HepG2 (cell line): Measurements from ENCODE around the gene ARVCF. TPM values are rescaled to one million over a fixed set of nuclear protein-coding genes. Genes with fewer than 3 reads are reported as not detected.

Experiments
- ATAC-seq: fragments of 200-7000 bp; cut with Tn5 transposase; 3 replicates; pipeline ENCODE4 v1.9.1; 2020; ENCODE audit warnings: mild to moderate bottlenecking, moderate library complexity
- BruUV-seq: library from RNA; stranded (reverse); fragments of 400-500 nt; replicated peaks from 2 replicates; lab custom pipeline; 2021; lab: Mats Ljungman, UMichigan
- CTCF ChIA-PET: fragments of 300-600 bp; formaldehyde crosslinking; extraction: SDS; loops from one replicate; lab custom pipeline; 2021; ENCODE audit warnings: low total read pairs, inconsistent platforms, low intra/inter-chr PET ratio; lab: Yijun Ruan, JAX
- POLR2A ChIA-PET: fragments of 350-600 bp; sonication (Branson Sonifier 250); formaldehyde crosslinking; loops from one replicate; lab custom pipeline; 2020; ENCODE audit warnings: antibody characterized with exemption, inconsistent platforms; lab: Yijun Ruan, JAX
- DNase-seq: peaks from one replicate; pipeline ENCODE4 v3.0.0-alpha.2; 2015; ENCODE audit warnings: low spot score
- FAIRE-seq: peaks from 3 replicates; lab custom pipeline; 2011; peaks lifted over from hg19 to GRCh38; lab: Jason Lieb, UNC
- H2AFZ ChIP-seq: one replicate; pipeline ENCODE4 v1.6.1; 2011; ENCODE audit warnings: low read length, inconsistent platforms
- H3K27ac ChIP-seq: fragments of 300-600 bp; 3 replicates; pipeline ENCODE4 v1.8.0; 2011; ENCODE audit warnings: mixed run types, mild to moderate bottlenecking, mixed read lengths, low read length, inconsistent platforms; ENCODE audit not compliant: insufficient read depth; ENCODE audit errors: extremely low read length
- H3K27me3 ChIP-seq, 2 experiments: fragments of 200-600 bp in 1 of 2; 2 replicates in 1 of 2; 3 replicates in 1 of 2; pipeline versions ENCODE4 v1.6.0 to v1.8.0; 2011; ENCODE audit warnings: low read length in 2 of 2, mild to moderate bottlenecking in 2 of 2, moderate library complexity in 2 of 2, inconsistent platforms in 1 of 2; ENCODE audit not compliant: insufficient read depth in 2 of 2, control insufficient read depth in 1 of 2
- H3K36me3 ChIP-seq, 2 experiments: fragments of 200-600 bp in 1 of 2; replicated peaks in 1 of 2; 2 replicates in 1 of 2; 3 replicates in 1 of 2; pipeline versions ENCODE4 v1.5.1 to v1.8.0; 2011; ENCODE audit warnings: low read length in 2 of 2, inconsistent platforms in 1 of 2; ENCODE audit not compliant: insufficient read depth in 2 of 2, control insufficient read depth in 1 of 2
- H3K4me1 ChIP-seq: 2 replicates; pipeline ENCODE4 v1.5.1; 2012; ENCODE audit warnings: low read length, inconsistent platforms; ENCODE audit not compliant: insufficient read depth
- H3K4me2 ChIP-seq: 2 replicates; pipeline ENCODE4 v1.6.0; 2011; ENCODE audit warnings: low read depth, low read length, inconsistent platforms
- H3K4me3 ChIP-seq, 3 experiments: fragments of 200-600 bp in 1 of 3; sonication (generic), shearing (Covaris generic) in 1 of 3; replicated peaks in 1 of 3; 2 replicates each; pipeline ENCODE4 v1.5.1; 2011 to 2016; ENCODE audit warnings: low read length in 3 of 3, inconsistent platforms in 2 of 3, low read depth in 2 of 3, mild to moderate bottlenecking in 2 of 3, control low read depth in 1 of 3, mixed read lengths in 1 of 3; ENCODE audit not compliant: insufficient read depth in 1 of 3
- H3K79me2 ChIP-seq: one replicate; pipeline ENCODE4 v1.6.1; 2011; ENCODE audit warnings: low read length, inconsistent platforms; ENCODE audit not compliant: insufficient read depth
- H3K9ac ChIP-seq: 2 replicates; pipeline ENCODE4 v1.6.0; 2011; ENCODE audit warnings: mild to moderate bottlenecking, low read depth, low read length, inconsistent platforms; ENCODE audit not compliant: insufficient read depth
- H3K9me3 ChIP-seq: 2 replicates; pipeline ENCODE4 v1.5.1; 2012; ENCODE audit warnings: mild to moderate bottlenecking, low read length
- H4K20me1 ChIP-seq: 2 replicates; pipeline ENCODE4 v1.6.0; 2011; ENCODE audit warnings: inconsistent platforms, mild to moderate bottlenecking, low read length, moderate library complexity; ENCODE audit not compliant: insufficient read depth
- ATF7 ChIP-seq, 2 experiments: fragments of 450-650 bp in 1 of 2; sonication (generic) in 1 of 2; formaldehyde crosslinking in 1 of 2; IDR thresholded peaks; 2 replicates each; pipeline versions ENCODE4 v1.4.0 to v1.6.1; 2016 to 2020; ENCODE audit warnings: antibody characterized with exemption in 1 of 2, mild to moderate bottlenecking in 1 of 2, missing genetic modification reagents in 1 of 2
- JDP2 ChIP-seq: sonication (generic); formaldehyde crosslinking; IDR thresholded peaks from 2 replicates; pipeline ENCODE4 v1.8.1; 2022; ENCODE audit warnings: missing genetic modification reagents, borderline replicate concordance
- KDM3A ChIP-seq: IDR thresholded peaks from 2 replicates; pipeline ENCODE4 v1.6.1; 2018; ENCODE audit warnings: low read depth, missing compliant biosample characterization
- RFX5 ChIP-seq: IDR thresholded peaks from 2 replicates; pipeline ENCODE4 v1.6.1; 2011; ENCODE audit warnings: low read depth, low read length, improper control_type of control experiment
- SP2 ChIP-seq: sonication (generic); formaldehyde crosslinking; IDR thresholded peaks from 2 replicates; pipeline ENCODE4 v1.5.1; 2020; ENCODE audit warnings: mild to moderate bottlenecking, missing genetic modification reagents
- ZNF354B ChIP-seq: sonication (generic); formaldehyde crosslinking; IDR thresholded peaks from 2 replicates; pipeline ENCODE4 v1.8.0; 2022; ENCODE audit warnings: mild to moderate bottlenecking, missing genetic modification reagents
- WGBS: methylation state at CpG from one replicate; pipeline ENCODE4 v1.1.6; 2017; ENCODE audit warnings: low lambda C conversion rate; 5-methylcytosine and 5-hydroxymethylcytosine counted together
- in situ Hi-C: cut with HindIII; loops from 2 replicates; pipeline ENCODE4 v1.10.0; 2017; ENCODE audit warnings: low pct_unique_long_range_greater_than_20kb; ENCODE audit not compliant: extremely low pct_ligation_motif_present
- intact Hi-C: fragments of 100-400 bp; cut with micrococcal nuclease; formaldehyde crosslinking; loops from one replicate; pipeline ENCODE4 v1.10.0; 2022; ENCODE audit not compliant: unreplicated experiment
- polyA plus RNA-seq, 8 experiments: library from polyadenylated mRNA; depleted of rRNA in 3 of 8; stranded (reverse) in 7 of 8; unstranded in 1 of 8; fragments of >200 nt; fragmentation: Illumina TruSeq in 4 of 8; extraction: Trizol in 4 of 8; gene quantifications; 2 replicates each; pipeline versions ENCODE4 v1.2.1 to v1.2.3, GENCODE V29; 2011 to 2016; ENCODE audit warnings: low read depth in 4 of 8, missing spikeins in 1 of 8, mixed read lengths in 1 of 8; ENCODE audit not compliant: insufficient read depth in 1 of 8
- total RNA-seq, 5 experiments: library from RNA; depleted of rRNA; stranded (reverse); fragments of >200 nt; fragmentation: Illumina TruSeq; extraction: Trizol; gene quantifications; 2 replicates each; pipeline ENCODE4 v1.2.3, GENCODE V29; 2016; ENCODE audit warnings: low read depth in 1 of 5

Gene ARVCF
- total and polyA plus RNA-seq, 2 of the 13 experiments (the other 11 are each of a cell fraction or from before 2014, with no cell fraction given) = 16.4 to 17.7 TPM

DNA sequence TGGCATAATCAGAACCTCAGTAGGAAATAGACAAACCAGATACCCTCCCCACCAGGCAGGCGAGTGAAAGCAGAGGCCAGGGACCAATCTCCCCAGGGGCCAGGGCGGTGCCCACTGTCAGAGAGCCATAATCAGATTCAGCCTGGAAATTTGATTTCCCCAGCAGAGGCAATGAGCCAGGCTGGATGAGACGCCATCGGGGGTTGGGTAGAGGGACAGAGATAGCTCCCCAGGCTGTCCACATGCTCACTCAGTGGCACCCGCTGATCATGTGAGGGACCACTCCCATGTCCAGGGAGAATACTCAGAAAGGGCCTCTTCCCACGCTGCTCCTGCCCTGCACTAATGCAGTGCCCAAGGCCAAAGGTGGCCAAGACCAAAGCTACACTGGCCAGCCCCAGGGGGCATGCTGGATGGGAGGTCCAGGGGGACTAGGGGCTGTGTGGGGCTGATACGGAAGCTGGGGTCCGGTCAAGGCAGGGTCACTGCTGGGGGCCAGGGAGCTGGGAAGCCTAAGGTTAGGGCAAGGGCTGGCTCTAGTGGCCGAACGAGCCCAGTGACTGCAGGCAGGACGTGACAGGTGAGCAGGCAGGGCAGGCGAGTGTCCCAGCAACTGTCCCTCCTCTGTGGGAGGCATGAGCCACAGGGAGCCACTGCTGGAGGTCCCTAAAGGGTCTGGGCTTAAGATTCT is 19.8 kb downstream of the ARVCF start (continued):
- no peak for TF ChIP-seq JDP2 (CRISPR knock-in tag)
- TF ChIP-seq SP2 = no peak
- TF ChIP-seq ZNF354B (CRISPR knock-in tag) = no peak
- TF ChIP-seq RFX5 = no peak

DNA sequence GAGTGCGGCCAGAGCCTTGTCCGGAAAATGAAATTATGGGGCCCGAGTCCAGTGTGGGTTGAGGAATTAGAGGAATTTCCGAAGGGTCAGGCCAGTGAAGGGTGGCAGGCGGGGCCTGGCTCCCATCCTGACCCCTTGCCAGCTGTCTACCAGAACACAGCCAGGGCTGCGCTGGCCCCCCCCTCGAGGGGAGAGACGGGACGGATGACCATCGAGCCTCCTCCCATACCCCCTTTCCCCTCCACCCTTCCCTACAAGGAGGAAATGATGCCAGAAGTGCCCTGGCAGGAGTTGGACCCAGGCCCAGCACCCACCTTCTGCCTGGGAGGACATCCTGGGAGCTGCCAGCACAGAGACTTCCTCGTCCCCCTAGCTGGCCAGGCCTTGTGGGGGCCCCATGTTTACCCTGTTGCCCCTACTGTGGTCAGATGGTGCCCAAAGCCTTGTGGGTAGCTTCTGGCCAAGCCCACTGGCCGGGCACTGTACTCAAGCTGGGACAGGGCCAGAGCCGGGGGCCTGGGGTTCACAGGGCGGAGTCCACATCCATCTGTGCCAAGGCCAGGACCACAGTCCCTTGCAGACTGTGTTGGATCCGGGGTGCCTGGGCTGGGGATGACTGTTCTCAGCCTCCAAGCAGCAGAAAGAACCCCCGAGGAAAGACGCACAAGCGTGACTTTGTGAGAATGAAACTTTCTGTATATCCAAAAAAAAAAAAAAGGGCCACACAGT is 20.8 kb downstream of the ARVCF start:
- Histone ChIP-seq H3K4me1 (peaks cover 25% of the 10 kb centered on the region), H3K9me3 (no peaks in the 10 kb centered on the region), H3K79me2 (no peaks in the 10 kb centered on the region), H3K4me3 (no peak overlapping the region), H3K27me3 (0 out of 5 replicates have a peak, but pooled peaks cover 0 to 1% of the 10 kb centered on the region in 2 experiments), H3K9ac (no peak overlapping the region), H2AFZ (no peak overlapping the region), H3K4me2 (no peak overlapping the region), H3K27ac (no peak overlapping the region), H4K20me1 (no peaks in the 10 kb centered on the region; the same call in 1 of the 2 replicates), H3K36me3 (no peaks in the 10 kb centered on the region)
- ChIA-PET CTCF (no interaction called here), POLR2A (no interaction called here)
- no TSS peak for BruUV-seq
- ATAC-seq (no peak), DNase-seq (no peak), FAIRE-seq (no peak)
- 88% methylated on average over 7 of the region's 18 CpGs for WGBS
- no peak for TF ChIP-seq ATF7 (IDR thresholded peaks at IDR 0.05)
- no peak for TF ChIP-seq ATF7 (CRISPR knock-in tag; IDR thresholded peaks at IDR 0.05)
- TF ChIP-seq KDM3A (CRISPR knock-in tag) = no peak
- intact Hi-C loops (no loop called here), in situ Hi-C loops (no loop called here)
